GM19324 (cell line): ENCODE data around the gene ETNK2.

Experiments
- ATAC-seq: cut with Tn5 transposase; IDR thresholded peaks from one replicate; pipeline ENCODE4 v1.9.1; 2021; ENCODE audit warnings: mild to moderate bottlenecking, moderate library complexity; ENCODE audit not compliant: unreplicated experiment, low FRiP score

The ETNK2 gene

GRCh38 chr1:204149635-204150565 is 1.9 kb downstream of the ETNK2 start:
- no peak for ATAC-seq

DNA sequence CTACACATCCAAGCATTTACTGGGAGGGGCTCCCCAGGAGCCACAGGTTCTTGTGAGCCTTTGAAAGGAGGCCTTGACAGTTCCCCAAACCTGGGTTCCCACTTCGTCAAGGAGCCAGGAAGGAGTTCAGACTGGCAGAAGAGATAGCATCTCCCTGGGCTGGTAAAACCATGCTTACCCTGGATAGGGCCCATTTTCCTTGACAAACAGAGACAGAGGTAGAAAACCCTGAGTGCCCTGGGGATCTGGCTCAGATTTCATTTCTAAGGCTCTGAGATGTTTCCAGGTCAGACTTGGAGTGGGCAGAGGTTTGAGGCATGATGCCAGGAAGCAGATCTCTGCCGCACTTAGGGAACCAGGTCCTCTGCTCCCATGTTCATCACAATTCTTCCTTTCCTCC is 2.7 kb downstream of the ETNK2 start:
- no peak for ATAC-seq

DNA sequence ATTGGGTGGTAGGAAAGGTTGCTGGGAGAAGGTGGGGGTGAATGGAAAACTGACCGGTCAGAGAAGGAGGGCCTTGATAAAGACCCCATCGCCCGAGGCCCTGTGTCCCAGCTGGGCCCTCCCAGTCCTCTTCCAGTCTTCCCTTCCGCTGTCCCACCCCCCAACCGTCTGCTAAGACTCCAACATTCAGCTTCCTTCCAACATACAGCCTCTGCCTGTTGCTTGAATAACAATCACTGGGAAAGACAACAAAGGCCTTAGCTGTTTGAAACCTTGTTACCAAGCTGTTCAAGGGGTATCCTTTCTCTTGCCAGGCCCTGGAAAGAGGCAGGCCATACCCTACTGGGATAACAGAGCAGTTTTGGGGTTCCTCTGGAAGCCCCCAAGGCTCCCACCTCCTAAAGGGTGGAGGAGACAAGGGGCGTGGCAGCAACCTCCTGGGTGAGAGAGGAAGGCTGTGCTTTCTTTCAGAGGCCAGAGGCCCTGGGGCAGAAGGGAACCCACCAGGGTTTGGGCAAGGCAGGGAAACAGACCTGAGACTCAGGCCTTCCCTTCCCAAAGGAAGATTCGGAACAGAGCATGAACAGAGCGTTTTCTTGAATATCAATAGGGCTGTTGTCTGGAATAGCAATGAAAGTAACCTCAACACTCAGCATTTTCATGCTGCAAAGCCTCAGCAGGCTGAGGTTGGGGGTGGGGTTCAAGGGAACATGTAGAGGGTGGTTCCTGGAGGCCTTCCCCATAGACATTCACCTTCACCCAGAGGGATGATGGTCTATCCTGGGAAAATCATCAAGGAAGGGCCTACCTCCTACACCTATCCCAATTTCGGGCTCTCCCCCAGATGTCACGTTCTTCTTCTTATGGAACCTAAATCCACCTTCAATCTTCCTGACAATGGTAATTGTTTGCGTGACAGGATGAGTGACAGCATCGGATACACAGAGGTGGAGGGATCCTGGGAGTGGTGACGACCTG is 4.1 kb downstream of the ETNK2 start:
- ATAC-seq = no peak

GRCh38 chr1:204146965-204147364 is 4.9 kb downstream of the ETNK2 start:
- no peak for ATAC-seq

DNA sequence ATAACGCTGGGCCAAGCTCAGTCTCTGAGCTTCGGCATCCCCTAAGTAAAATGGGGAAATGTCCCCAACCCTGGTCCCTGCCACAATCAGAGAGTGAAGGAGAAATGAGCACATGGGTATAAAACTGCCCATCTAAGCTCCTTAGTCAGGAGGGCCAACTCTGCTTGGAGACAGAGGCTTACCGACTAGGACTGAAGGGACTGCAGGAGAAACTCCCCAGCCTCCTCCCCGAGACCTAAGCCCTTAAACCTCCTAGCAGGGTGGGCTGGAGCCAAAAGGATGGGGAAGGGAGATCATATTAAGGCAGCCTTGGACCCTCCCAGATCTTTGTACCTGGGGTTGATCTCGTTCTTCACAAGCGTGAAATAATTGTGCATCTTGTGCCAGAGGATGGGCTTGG is 5.5 kb downstream of the ETNK2 start:
- ATAC-seq = no peak

- ATAC-seq = no peak
Observed at GRCh38 chr1:204145033-204145504, 6.8 kb downstream of the ETNK2 start.

DNA sequence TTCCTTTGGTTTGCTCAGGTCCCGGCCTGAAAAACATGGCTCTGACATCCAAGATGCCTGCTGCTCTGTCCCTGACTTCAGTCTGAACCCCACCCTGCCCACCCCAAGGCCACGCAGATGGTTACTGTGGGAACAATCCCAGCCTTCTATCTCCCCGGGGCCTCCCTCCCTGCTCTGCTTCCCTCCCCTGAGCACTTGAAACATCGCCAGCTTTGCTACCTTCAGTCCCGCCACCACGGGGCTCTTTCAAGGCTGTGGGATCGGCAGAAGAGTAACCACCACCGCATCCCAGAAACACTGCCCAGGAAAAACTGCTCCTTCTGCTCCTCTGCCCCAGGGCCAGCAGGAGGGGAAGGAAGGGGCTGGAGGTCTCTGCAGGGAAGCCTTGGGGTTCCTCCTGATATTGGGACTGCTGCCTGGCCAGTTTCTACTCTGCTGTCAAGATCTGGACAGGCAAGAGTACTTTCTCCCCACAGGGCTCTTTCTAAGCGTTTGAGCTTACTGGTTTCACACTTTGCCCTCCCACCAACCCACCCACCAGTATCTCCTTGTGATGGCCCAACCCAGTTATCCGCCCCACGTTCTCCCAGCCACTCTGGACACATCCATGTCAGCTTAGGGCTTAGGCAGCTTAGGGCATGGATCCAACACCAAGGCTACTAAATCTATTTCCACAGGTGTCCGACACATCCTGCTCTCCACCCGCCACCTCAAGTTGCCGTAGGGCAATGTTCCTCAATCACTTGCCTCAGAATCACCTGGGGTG is 8.4 kb downstream of the ETNK2 start:
- ATAC-seq = no peak

- ATAC-seq = no peak
Observed at GRCh38 chr1:204142032-204142974, 9.5 kb downstream of the ETNK2 start.

GRCh38 chr1:204141131-204141530 is 10.7 kb downstream of the ETNK2 start:
- ATAC-seq = no peak

- no peak for ATAC-seq
Observed at GRCh38 chr1:204139952-204140351, 11.9 kb downstream of the ETNK2 start.

DNA sequence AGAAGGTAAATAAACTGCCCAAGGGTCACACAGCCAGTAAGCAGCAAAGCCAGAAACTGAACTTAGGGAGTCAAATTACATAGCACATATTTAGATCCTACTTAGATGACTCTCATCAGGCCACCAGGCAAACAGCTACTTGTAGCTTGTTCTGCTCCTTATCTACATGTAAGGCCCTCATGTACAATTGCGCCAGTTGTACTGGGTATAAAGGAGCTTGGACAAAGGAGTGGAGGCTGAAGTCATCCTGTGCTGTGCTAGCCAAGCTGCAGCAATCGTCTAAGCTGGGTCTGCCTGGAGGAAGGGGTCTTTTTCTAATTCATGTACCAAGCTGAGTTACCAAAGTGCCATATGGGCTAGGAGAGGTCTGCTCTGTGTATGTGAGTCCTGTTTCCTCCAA is 12.8 kb downstream of the ETNK2 start:
- ATAC-seq = no peak

- no peak for ATAC-seq
Observed at GRCh38 chr1:204136814-204137213, 15.0 kb downstream of the ETNK2 start.

DNA sequence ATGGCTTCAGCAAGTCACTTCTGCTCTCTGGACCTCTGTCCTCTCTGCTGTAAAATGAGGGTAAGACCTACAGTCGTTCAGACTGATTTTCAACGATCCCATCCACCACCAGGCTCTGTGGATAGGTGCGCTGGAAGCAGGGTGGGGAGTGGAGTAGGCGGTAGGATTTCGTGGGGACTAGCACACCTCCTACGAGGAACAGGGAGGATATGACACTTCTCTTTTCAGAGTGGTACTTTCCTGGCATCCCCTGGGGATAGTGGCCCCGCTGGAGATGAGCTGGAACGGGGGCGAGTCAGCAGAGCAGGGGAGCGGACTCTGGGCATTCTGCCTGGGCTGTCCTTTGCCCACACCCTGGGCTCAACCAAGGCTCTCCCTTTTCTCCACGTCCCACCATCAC is 17.7 kb downstream of the ETNK2 start:
- ATAC-seq = no peak

- ATAC-seq = no peak
Observed at GRCh38 chr1:204132718-204133117, 19.1 kb downstream of the ETNK2 start.

DNA sequence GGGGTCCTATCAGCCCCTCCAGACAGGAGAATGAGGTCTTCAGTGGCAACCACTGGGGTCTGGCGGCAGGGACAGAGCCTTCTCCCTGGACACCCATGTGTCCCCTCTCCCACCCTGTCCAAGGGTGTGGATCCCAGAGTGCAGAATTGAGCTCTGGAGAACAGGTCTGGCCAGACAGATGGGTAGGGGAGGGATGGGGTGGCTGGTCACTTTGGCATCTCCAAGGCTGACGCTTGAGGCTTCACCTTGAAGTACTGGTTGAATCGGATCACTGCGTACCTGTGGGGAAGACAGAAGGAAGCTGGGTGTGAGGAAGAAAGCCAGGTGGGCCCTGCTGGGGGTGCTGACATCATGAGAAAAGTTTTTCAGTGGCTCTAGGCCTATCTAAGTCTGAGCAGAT is 19.9 kb downstream of the ETNK2 start:
- no peak for ATAC-seq

DNA sequence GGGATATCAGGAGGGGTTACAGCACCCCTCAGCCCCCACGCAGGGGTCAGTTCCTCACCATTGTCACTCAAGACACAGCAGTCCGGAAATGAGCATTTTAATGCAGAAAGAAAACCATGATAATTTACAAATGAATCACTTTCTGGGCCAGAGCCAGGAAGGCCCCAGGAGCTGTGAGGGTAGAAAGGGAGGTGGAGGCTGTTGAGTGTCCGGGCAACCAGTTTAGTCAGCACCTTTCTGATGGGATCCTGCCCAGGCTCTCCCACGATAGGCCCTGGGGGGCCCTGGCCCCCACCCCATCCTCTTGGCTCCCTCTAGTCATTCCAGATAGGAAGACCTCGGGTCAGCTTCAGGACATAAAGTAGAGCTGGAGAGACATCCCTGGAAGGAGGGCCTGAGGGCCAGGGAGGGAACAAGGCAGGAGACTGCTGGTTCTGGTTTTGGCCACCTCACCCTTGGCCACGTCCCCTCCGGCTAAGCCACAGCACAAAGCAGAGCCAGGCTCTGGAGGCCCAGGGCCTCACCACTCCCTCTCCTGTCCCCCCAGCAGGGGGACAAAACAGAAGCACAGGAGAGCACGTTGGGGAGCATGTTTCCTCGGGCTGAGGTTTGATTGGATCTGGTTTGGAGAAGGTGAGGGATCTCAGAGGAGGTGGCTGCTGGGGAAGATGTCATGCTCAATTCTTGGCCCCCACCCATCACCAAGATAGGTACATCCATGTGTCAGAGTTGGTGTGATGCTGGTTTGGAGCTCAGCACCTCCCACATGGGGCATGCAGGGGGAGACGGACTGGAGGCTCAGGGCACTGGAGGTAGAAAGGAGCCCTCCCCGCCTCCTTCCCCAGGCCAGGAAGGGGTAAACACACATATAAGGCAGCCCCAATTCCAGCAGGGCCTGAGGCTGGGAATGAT is 20.6 kb downstream of the ETNK2 start:
- ATAC-seq = no peak

DNA sequence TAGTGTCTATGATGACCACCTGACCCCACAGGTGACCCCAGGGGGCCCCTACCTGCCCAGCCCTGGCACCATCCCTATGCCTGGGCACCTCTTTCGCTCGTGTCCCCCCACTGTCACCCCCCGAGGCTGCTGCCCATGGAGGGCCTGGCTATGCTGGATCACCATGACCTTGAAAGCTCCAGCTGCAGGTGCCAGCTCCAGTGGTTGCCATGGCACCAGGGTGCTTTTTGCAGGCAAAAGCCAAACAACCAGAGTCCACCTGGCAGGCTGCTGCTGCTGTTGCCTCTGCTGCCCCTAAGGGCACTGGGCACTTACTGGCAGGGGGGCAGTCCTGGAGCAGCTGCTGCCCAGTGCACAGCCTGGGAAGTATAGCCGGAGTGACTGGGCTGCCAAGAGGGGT is 21.7 kb downstream of the ETNK2 start:
- no peak for ATAC-seq
